Kidney (tissue), 14 donors: ENCODE results near the gene KCNK7. TPM values are rescaled to one million over a fixed set of nuclear protein-coding genes. Genes with fewer than 3 reads are reported as not detected.

ENCODE experiments used
- DNase-seq, 5 donors: peaks; one replicate each; pipeline ENCODE4 v3.0.0-alpha.2; 2013 to 2020
- FAIRE-seq: peaks from 2 replicates; lab custom pipeline; 2012; peaks lifted over from hg19 to GRCh38; lab: Jason Lieb, UNC
- H3K27ac ChIP-seq, 2 donors: one replicate each; pipeline ENCODE4 v1.7.0; 2013; ENCODE audit warnings: low read depth in 2 of 2, low read length in 2 of 2, inconsistent platforms in 1 of 2
- H3K27me3 ChIP-seq: one replicate; pipeline ENCODE4 v1.7.1; 2013; ENCODE audit warnings: low read length, inconsistent platforms; ENCODE audit not compliant: control insufficient read depth, insufficient read depth
- H3K36me3 ChIP-seq, 3 donors: one replicate each; pipeline versions ENCODE4 v1.7.0 to v1.7.1; 2013; ENCODE audit warnings: low read length in 3 of 3, control low read depth in 1 of 3, inconsistent platforms in 1 of 3; ENCODE audit not compliant: insufficient read depth in 3 of 3, control insufficient read depth in 2 of 3
- H3K4me1 ChIP-seq, 3 donors: one replicate each; pipeline versions ENCODE4 v1.7.0 to v1.7.1; 2013; ENCODE audit warnings: low read length in 3 of 3, inconsistent platforms in 1 of 3, low read depth in 1 of 3; ENCODE audit not compliant: control insufficient read depth in 2 of 3, insufficient read depth in 2 of 3
- H3K4me3 ChIP-seq, 3 donors: one replicate each; pipeline versions ENCODE4 v1.7.0 to v1.8.1; 2013; ENCODE audit warnings: low read length in 3 of 3, control low read depth in 1 of 3, inconsistent platforms in 1 of 3
- H3K9ac ChIP-seq, 3 donors: one replicate each; pipeline versions ENCODE4 v1.7.0 to v1.7.1; 2013; ENCODE audit warnings: low read length in 3 of 3, control low read depth in 1 of 3, inconsistent platforms in 1 of 3
- H3K9me3 ChIP-seq, 3 donors: one replicate each; pipeline versions ENCODE4 v1.7.0 to v1.7.1; 2013; ENCODE audit warnings: low read length in 3 of 3, control low read depth in 1 of 3, inconsistent platforms in 1 of 3; ENCODE audit not compliant: control insufficient read depth in 2 of 3, insufficient read depth in 1 of 3
- CTCF ChIP-seq: IDR thresholded peaks from 3 replicates; pipeline ENCODE4 v1.5.1; 2012; ENCODE audit warnings: mild to moderate bottlenecking, moderate library complexity, borderline replicate concordance; ENCODE audit not compliant: insufficient read depth; ENCODE audit errors: extremely low read depth
- intact Hi-C: fragments of 100-400 bp; cut with DNase I; formaldehyde crosslinking; loops from one replicate; pipeline ENCODE4 v1.11.1; 2022
- polyA plus RNA-seq: library from polyadenylated mRNA; stranded (reverse); fragments of 350-450 nt; fragmentation: Illumina TruSeq; extraction: RNeasy Lipid Tissue Mini Kit (QIAGEN cat#74804); gene quantifications from one replicate; pipeline ENCODE4 v1.2.3, GENCODE V29; 2014; ENCODE audit warnings: low read depth, low replicate concordance; ENCODE audit not compliant: insufficient read depth
- total RNA-seq: library from RNA; stranded (reverse); fragmentation: NEBNext Ultra II Directional; extraction: Animal tissue kit (Norgen Biotek cat#: 25700); gene quantifications from one replicate; pipeline ENCODE4 v1.2.1, GENCODE V29; 2021
- donor health status: control.
- donor health status: control.
- donor health status: control.
- donor health status: control.
- donor health status: control.
- donor health status: DM: yes; HTN: yes; CAD: no.
- donor health status: Normal renal cell carcinoma (clear cell type).

The KCNK7 gene
- total and polyA plus RNA-seq, 2 donors from 2014 or later = 0.25 TPM; not detected in 1

GRCh38 chr11:65563601-65564000 lies 32.0 kb downstream of the KCNK7 start:
- intact Hi-C loops = no loop called here
- no peak for FAIRE-seq
- no peak overlapping the region for H3K4me3 ChIP-seq
- H3K4me1 ChIP-seq = peaks cover 0 to 24% (median 15%) of the 10 kb centered on the region in 3 donors
- no peak overlapping the region for H3K9ac ChIP-seq
- no peak for DNase-seq
- no peaks in the 10 kb centered on the region for H3K27me3 ChIP-seq
- H3K27ac ChIP-seq = no peak overlapping the region
- H3K9me3 ChIP-seq = no peaks in the 10 kb centered on the region
- H3K36me3 ChIP-seq = peaks cover 0 to 2% (median 2%) of the 10 kb centered on the region in 3 donors
- no peak for TF ChIP-seq CTCF

GRCh38 chr11:65562788-65563187 lies 32.8 kb downstream of the KCNK7 start:
- H3K4me3 ChIP-seq = no peak overlapping the region
- no peak overlapping the region for H3K27ac ChIP-seq
- no peak overlapping the region for H3K9ac ChIP-seq
- no peak for TF ChIP-seq CTCF
- H3K4me1 ChIP-seq = peaks cover 0 to 21% (median 11%) of the 10 kb centered on the region in 3 donors
- FAIRE-seq (no peak), DNase-seq (no peak)
- H3K36me3 ChIP-seq = no peaks in the 10 kb centered on the region
- intact Hi-C loops = no loop called here
- H3K27me3 ChIP-seq = no peaks in the 10 kb centered on the region
- no peaks in the 10 kb centered on the region for H3K9me3 ChIP-seq

GRCh38 chr11:65562020-65562419 lies 33.6 kb downstream of the KCNK7 start:
- Histone ChIP-seq H3K4me1 (peaks cover 0 to 25% (median 13%) of the 10 kb centered on the region in 3 donors), H3K27me3 (no peaks in the 10 kb centered on the region), H3K9me3 (no peaks in the 10 kb centered on the region), H3K9ac (no peak overlapping the region), H3K27ac (no peak overlapping the region), H3K36me3 (no peaks in the 10 kb centered on the region), H3K4me3 (no peak overlapping the region)
- TF ChIP-seq CTCF = no peak
- intact Hi-C loops = no loop called here
- FAIRE-seq = no peak
- no peak for DNase-seq
